Activated CD8-positive, alpha-beta T cell treated with anti-CD3 and anti-CD28 coated beads, Interleukin-2, amount 10 ng/mL, durations not matched to agents 7 days and 5 days (primary cell): Measurements from ENCODE around the gene CDK14. TPM values are rescaled to one million over a fixed set of nuclear protein-coding genes. Genes with fewer than 3 reads are reported as not detected.

ENCODE experiments used
- ATAC-seq: fragments of 150-1000 bp; cut with Tn5 transposase; one replicate; pipeline ENCODE4 v1.10.0; 2021; ENCODE audit warnings: moderate library complexity
- CTCF ChIA-PET: fragments of 350-600 bp; sonication (Branson Sonifier 250); formaldehyde crosslinking; loops from one replicate; lab custom pipeline; 2021; ENCODE audit warnings: antibody characterized with exemption; lab: Charles Lee
- POLR2A ChIA-PET: fragments of 350-600 bp; sonication (Branson Sonifier 250); formaldehyde crosslinking; loops from one replicate; lab custom pipeline; 2021; ENCODE audit warnings: antibody characterized with exemption; lab: Charles Lee
- DNase-seq: peaks from one replicate; pipeline ENCODE4 v3.0.0-alpha.2; 2020
- H3K27ac Mint-ChIP-seq: one replicate; pipeline ENCODE4 v1.8.0; 2021; ENCODE audit warnings: mild to moderate bottlenecking, mixed read lengths
- H3K27me3 Mint-ChIP-seq: one replicate; pipeline ENCODE4 v1.8.0; 2021; ENCODE audit warnings: low read depth, mixed read lengths
- H3K36me3 Mint-ChIP-seq: one replicate; pipeline ENCODE4 v1.8.0; 2021; ENCODE audit warnings: low read depth, mixed read lengths
- H3K4me1 Mint-ChIP-seq: one replicate; pipeline ENCODE4 v1.8.0; 2021; ENCODE audit warnings: low read depth, mixed read lengths
- H3K4me3 Mint-ChIP-seq: one replicate; pipeline ENCODE4 v1.8.0; 2021; ENCODE audit warnings: mild to moderate bottlenecking, mixed read lengths
- H3K9me3 Mint-ChIP-seq: one replicate; pipeline ENCODE4 v1.8.0; 2022; ENCODE audit warnings: mixed read lengths; ENCODE audit not compliant: insufficient read depth
- total RNA-seq, 2 experiments: library from RNA; stranded (reverse); gene quantifications; one replicate each; pipeline ENCODE4 v1.2.3, GENCODE V29; 2021

CDK14 gene
- total RNA-seq, 2 experiments from 2014 or later = not detected

- peaks cover 30% of the 10 kb centered on the region for H3K27me3 Mint-ChIP-seq
- H3K27ac Mint-ChIP-seq = no peak overlapping the region
- H3K36me3 Mint-ChIP-seq = no peaks in the 10 kb centered on the region
- CTCF ChIA-PET = no interaction called here
- POLR2A ChIA-PET = no interaction called here
- H3K9me3 Mint-ChIP-seq = no peaks in the 10 kb centered on the region
- H3K4me3 Mint-ChIP-seq = no peak overlapping the region
- ATAC-seq (no peak), DNase-seq (no peak)
- H3K4me1 Mint-ChIP-seq = peaks cover 8% of the 10 kb centered on the region
These were observed 3.9 kb downstream of the CDK14 start for GRCh38 chr7:90599892-90600555.

DNA sequence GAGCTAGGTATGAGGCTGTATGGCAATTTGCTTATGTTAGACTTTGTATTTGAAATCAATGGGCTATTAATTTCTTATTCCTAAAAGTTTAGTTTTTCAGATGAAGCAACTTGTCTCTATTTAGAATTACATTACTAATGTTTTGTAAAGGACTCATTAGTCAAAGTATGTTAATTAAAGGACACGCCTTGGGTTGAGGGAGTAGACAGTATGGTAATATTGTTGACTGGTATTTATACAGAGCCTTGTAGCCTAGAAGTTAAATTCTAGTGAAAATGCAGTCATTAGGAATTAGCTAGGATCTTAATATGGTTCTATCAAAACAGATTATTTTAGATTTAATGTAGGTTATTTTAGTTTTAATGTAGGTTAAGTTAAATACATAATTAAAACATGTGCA lies 6.2 kb downstream of the CDK14 start:
- Mint-ChIP-seq H3K27ac (no peak overlapping the region), H3K36me3 (no peaks in the 10 kb centered on the region), H3K4me1 (no peaks in the 10 kb centered on the region), H3K9me3 (no peaks in the 10 kb centered on the region), H3K4me3 (no peak overlapping the region), H3K27me3 (peaks cover 22% of the 10 kb centered on the region)
- no peak for ATAC-seq
- ChIA-PET CTCF (no interaction called here), POLR2A (no interaction called here)
- no peak for DNase-seq

- H3K27me3 Mint-ChIP-seq = peaks cover 14% of the 10 kb centered on the region
- POLR2A ChIA-PET = no interaction called here
- CTCF ChIA-PET = no interaction called here
- no peak overlapping the region for H3K27ac Mint-ChIP-seq
- H3K4me1 Mint-ChIP-seq = no peaks in the 10 kb centered on the region
- no peak overlapping the region for H3K4me3 Mint-ChIP-seq
- H3K36me3 Mint-ChIP-seq = no peaks in the 10 kb centered on the region
- no peak for DNase-seq
- no peaks in the 10 kb centered on the region for H3K9me3 Mint-ChIP-seq
- ATAC-seq = no peak
These were observed 7.2 kb downstream of the CDK14 start for GRCh38 chr7:90603346-90603745.

- Mint-ChIP-seq H3K36me3 (no peaks in the 10 kb centered on the region), H3K4me1 (no peaks in the 10 kb centered on the region), H3K4me3 (no peak overlapping the region), H3K27ac (no peak overlapping the region), H3K27me3 (peaks cover 10% of the 10 kb centered on the region), H3K9me3 (no peaks in the 10 kb centered on the region)
- no peak for ATAC-seq
- ChIA-PET POLR2A (no interaction called here), CTCF (no interaction called here)
- DNase-seq = no peak
These were observed 8.3 kb downstream of the CDK14 start for GRCh38 chr7:90604383-90604782.

- DNase-seq = no peak
- no peak for ATAC-seq
- no peaks in the 10 kb centered on the region for H3K36me3 Mint-ChIP-seq
- H3K4me3 Mint-ChIP-seq = no peak overlapping the region
- H3K4me1 Mint-ChIP-seq = no peaks in the 10 kb centered on the region
- H3K9me3 Mint-ChIP-seq = no peaks in the 10 kb centered on the region
- ChIA-PET POLR2A (no interaction called here), CTCF (no interaction called here)
- H3K27ac Mint-ChIP-seq = no peak overlapping the region
- peaks cover 9% of the 10 kb centered on the region for H3K27me3 Mint-ChIP-seq
These were observed 8.9 kb downstream of the CDK14 start for GRCh38 chr7:90605055-90605454.

DNA sequence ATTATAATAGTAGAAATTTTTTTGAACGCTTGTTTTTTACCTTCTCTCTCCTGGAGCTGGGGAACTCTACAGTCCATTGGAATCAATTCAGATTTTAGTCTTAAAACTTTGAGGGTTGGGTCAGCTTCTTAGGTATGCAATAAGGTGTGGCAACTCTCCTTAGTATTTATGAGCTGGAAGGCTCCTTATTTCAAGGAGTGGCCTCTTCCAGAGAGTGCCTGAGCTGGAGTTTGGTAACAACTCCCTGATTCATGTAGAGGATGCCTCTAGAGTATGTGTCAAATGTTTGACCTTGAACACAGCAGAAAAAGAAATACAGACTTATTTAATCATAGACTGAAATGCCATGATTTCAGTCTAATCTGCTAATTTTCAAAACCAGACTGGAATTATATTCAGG lies 11.1 kb downstream of the CDK14 start:
- ChIA-PET CTCF (no interaction called here), POLR2A (no interaction called here)
- Mint-ChIP-seq H3K4me3 (no peak overlapping the region), H3K4me1 (no peaks in the 10 kb centered on the region), H3K9me3 (no peaks in the 10 kb centered on the region), H3K27me3 (peaks cover 3% of the 10 kb centered on the region), H3K27ac (no peak overlapping the region), H3K36me3 (no peaks in the 10 kb centered on the region)
- DNase-seq = no peak
- ATAC-seq = no peak

DNA sequence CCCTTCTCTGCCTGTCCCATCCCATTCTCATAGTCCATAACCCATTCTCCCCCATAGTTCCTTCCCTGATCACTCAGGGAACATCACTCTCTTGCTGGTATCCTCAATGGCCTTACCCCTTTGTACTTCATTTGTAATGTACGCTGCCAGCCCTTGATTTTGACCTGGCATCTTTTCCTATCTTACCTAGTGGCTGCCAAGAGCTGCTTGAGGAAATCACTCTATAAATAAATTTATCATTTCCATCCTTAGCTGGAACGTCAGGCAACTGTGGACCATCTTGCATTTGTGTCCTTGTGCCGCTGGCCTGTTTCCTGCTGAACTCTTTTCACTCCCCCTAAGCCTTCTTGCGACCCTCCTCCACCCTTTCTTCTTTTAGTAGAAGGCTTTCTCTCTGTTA lies 14.0 kb downstream of the CDK14 start:
- H3K36me3 Mint-ChIP-seq = no peaks in the 10 kb centered on the region
- no peaks in the 10 kb centered on the region for H3K4me1 Mint-ChIP-seq
- DNase-seq = no peak
- no peak overlapping the region for H3K4me3 Mint-ChIP-seq
- H3K9me3 Mint-ChIP-seq = no peaks in the 10 kb centered on the region
- H3K27ac Mint-ChIP-seq = no peak overlapping the region
- peaks cover 3% of the 10 kb centered on the region for H3K27me3 Mint-ChIP-seq
- ATAC-seq = no peak
- ChIA-PET POLR2A (no interaction called here), CTCF (no interaction called here)

- no peaks in the 10 kb centered on the region for H3K36me3 Mint-ChIP-seq
- no peak overlapping the region for H3K4me3 Mint-ChIP-seq
- ATAC-seq = no peak
- ChIA-PET POLR2A (no interaction called here), CTCF (no interaction called here)
- H3K27ac Mint-ChIP-seq = no peak overlapping the region
- DNase-seq = no peak
- H3K4me1 Mint-ChIP-seq = no peaks in the 10 kb centered on the region
- H3K9me3 Mint-ChIP-seq = no peaks in the 10 kb centered on the region
- H3K27me3 Mint-ChIP-seq = no peaks in the 10 kb centered on the region
These were observed 15.0 kb downstream of the CDK14 start for GRCh38 chr7:90611115-90611514.

- Mint-ChIP-seq H3K27me3 (no peaks in the 10 kb centered on the region), H3K4me1 (no peaks in the 10 kb centered on the region), H3K4me3 (no peak overlapping the region), H3K27ac (no peak overlapping the region), H3K36me3 (no peaks in the 10 kb centered on the region), H3K9me3 (no peaks in the 10 kb centered on the region)
- no peak for DNase-seq
- no peak for ATAC-seq
- ChIA-PET POLR2A (interaction anchor here (0.6 kb wide), 1 partner anchor 463 kb away, joined by 4 read pairs; no protein-coding TSS in a partner anchor), CTCF (no interaction called here)
These were observed 17.0 kb downstream of the CDK14 start for GRCh38 chr7:90613088-90613498.

GRCh38 chr7:90617442-90617841 lies 21.3 kb downstream of the CDK14 start:
- Mint-ChIP-seq H3K9me3 (no peaks in the 10 kb centered on the region), H3K36me3 (no peaks in the 10 kb centered on the region), H3K27ac (no peak overlapping the region), H3K4me1 (no peaks in the 10 kb centered on the region), H3K27me3 (no peaks in the 10 kb centered on the region), H3K4me3 (no peak overlapping the region)
- CTCF ChIA-PET = no interaction called here
- no peak for DNase-seq
- ATAC-seq = no peak
- POLR2A ChIA-PET = no interaction called here

DNA sequence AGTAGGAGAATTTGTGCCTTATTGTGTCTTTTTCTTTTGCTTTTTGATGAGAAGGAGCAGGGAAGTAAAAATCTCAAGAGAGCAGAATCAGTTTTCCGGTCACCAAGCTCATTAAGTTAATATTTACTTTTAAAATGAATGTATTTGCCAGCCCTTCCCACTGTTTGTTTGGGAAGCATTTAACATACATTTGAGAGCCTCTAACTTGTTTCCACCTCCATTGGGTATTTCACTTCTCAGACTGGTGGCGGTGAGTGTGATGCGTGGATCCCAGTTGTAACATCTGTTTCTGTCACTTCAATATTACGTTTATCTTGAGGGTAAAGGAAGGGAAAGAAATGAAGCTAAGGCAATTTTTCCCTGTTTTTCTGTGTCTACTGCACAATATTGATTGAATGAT lies 22.8 kb downstream of the CDK14 start:
- H3K4me3 Mint-ChIP-seq = no peak overlapping the region
- no peaks in the 10 kb centered on the region for H3K36me3 Mint-ChIP-seq
- DNase-seq (no peak), ATAC-seq (no peak)
- ChIA-PET CTCF (no interaction called here), POLR2A (no interaction called here)
- H3K4me1 Mint-ChIP-seq = no peaks in the 10 kb centered on the region
- H3K27me3 Mint-ChIP-seq = no peaks in the 10 kb centered on the region
- H3K27ac Mint-ChIP-seq = no peak overlapping the region
- H3K9me3 Mint-ChIP-seq = no peaks in the 10 kb centered on the region

- no peaks in the 10 kb centered on the region for H3K4me1 Mint-ChIP-seq
- CTCF ChIA-PET = no interaction called here
- ATAC-seq = no peak
These were observed 25.1 kb downstream of the CDK14 start for GRCh38 chr7:90621125-90621746.

More at GRCh38 chr7:90621125-90621746, 25.1 kb downstream of the CDK14 start:
- no peaks in the 10 kb centered on the region for H3K36me3 Mint-ChIP-seq
- H3K9me3 Mint-ChIP-seq = no peaks in the 10 kb centered on the region
- H3K4me3 Mint-ChIP-seq = no peak overlapping the region
- POLR2A ChIA-PET = no interaction called here
- DNase-seq = no peak
- H3K27ac Mint-ChIP-seq = no peak overlapping the region
- no peaks in the 10 kb centered on the region for H3K27me3 Mint-ChIP-seq
